ENCODE measurements around the gene CTNNA1.

DNA sequence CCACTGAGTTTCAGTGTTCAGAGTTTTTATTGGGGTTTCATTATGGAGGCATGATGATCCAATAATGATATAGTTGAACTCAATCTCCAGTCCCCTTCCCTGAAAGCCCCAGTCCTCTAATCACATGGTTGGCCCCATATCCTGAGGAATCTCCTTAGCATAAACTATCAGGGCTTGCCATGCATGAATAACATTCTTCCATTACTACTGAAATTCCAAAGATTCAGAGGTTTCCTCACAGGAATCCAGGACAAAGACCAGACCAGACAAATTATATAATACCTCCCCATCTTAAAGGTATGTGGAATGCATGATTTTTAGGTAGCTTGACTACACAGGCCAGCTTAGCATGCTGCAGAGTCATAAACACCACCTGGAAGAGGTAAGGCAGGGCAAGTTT is 137.4 kb downstream of the CTNNA1 start:
- TF ChIP-seq, protein P1, sequence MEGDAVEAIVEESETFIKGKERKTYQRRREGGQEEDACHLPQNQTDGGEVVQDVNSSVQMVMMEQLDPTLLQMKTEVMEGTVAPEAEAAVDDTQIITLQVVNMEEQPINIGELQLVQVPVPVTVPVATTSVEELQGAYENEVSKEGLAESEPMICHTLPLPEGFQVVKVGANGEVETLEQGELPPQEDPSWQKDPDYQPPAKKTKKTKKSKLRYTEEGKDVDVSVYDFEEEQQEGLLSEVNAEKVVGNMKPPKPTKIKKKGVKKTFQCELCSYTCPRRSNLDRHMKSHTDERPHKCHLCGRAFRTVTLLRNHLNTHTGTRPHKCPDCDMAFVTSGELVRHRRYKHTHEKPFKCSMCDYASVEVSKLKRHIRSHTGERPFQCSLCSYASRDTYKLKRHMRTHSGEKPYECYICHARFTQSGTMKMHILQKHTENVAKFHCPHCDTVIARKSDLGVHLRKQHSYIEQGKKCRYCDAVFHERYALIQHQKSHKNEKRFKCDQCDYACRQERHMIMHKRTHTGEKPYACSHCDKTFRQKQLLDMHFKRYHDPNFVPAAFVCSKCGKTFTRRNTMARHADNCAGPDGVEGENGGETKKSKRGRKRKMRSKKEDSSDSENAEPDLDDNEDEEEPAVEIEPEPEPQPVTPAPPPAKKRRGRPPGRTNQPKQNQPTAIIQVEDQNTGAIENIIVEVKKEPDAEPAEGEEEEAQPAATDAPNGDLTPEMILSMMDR (IDR thresholded peaks at IDR 0.05 in 4 of 5, conservative IDR thresholded peaks at IDR 0.05 in 1 of 5): no peak
- no peak for TF ChIP-seq POLR2A (IDR thresholded peaks at IDR 0.05)
